GM21447 (cell line): ENCODE results near the gene SMAD7.

ENCODE experiments used
- ATAC-seq: cut with Tn5 transposase; IDR thresholded peaks from one replicate; pipeline ENCODE4 v1.9.1; 2021; ENCODE audit not compliant: unreplicated experiment

Gene SMAD7

GRCh38 chr18:48946329-48946835 is 4.4 kb downstream of the SMAD7 start:
- no peak for ATAC-seq

GRCh38 chr18:48945953-48946217 is 4.9 kb downstream of the SMAD7 start:
- ATAC-seq = no peak

GRCh38 chr18:48944634-48945033 is 6.1 kb downstream of the SMAD7 start:
- ATAC-seq = no peak

GRCh38 chr18:48943736-48944527 is 6.8 kb downstream of the SMAD7 start:
- no peak for ATAC-seq

- ATAC-seq = no peak
Observed at GRCh38 chr18:48943333-48943732, 7.4 kb downstream of the SMAD7 start.

GRCh38 chr18:48942554-48943261 is 8.1 kb downstream of the SMAD7 start:
- ATAC-seq = no peak

GRCh38 chr18:48942086-48942485 is 8.7 kb downstream of the SMAD7 start:
- no peak for ATAC-seq

- ATAC-seq = no peak
Observed at GRCh38 chr18:48941672-48942071, 9.1 kb downstream of the SMAD7 start.

GRCh38 chr18:48940854-48941611 is 9.7 kb downstream of the SMAD7 start:
- peak; percentile 59 for ATAC-seq

- ATAC-seq = no peak
Observed at GRCh38 chr18:48939205-48940097, 11.3 kb downstream of the SMAD7 start.

GRCh38 chr18:48938827-48939204 is 11.9 kb downstream of the SMAD7 start:
- ATAC-seq = no peak

- ATAC-seq = no peak
Observed at GRCh38 chr18:48937869-48938750, 12.7 kb downstream of the SMAD7 start.

- no peak for ATAC-seq
Observed at GRCh38 chr18:48935433-48935774, 15.4 kb downstream of the SMAD7 start.

GRCh38 chr18:48934723-48935432 is 15.9 kb downstream of the SMAD7 start:
- ATAC-seq = peak; percentile 59

GRCh38 chr18:48934415-48934722 is 16.4 kb downstream of the SMAD7 start:
- ATAC-seq = no peak

GRCh38 chr18:48933578-48934414 is 17.0 kb downstream of the SMAD7 start:
- ATAC-seq = no peak

GRCh38 chr18:48932822-48933510 is 17.8 kb downstream of the SMAD7 start:
- ATAC-seq = no peak

GRCh38 chr18:48932462-48932818 is 18.3 kb downstream of the SMAD7 start:
- ATAC-seq = no peak
